Osteoblast (primary cell): Measurements from ENCODE around the gene ACAA2. TPM values are rescaled to one million over a fixed set of nuclear protein-coding genes. Genes with fewer than 3 reads are reported as not detected.

Source experiments
- DNase-seq: peaks from one replicate; pipeline ENCODE4 v3.0.0; 2011; ENCODE audit warnings: low spot score, mixed read lengths; ENCODE audit not compliant: insufficient read length; ENCODE audit errors: missing footprints
- H2AFZ ChIP-seq: 2 replicates; pipeline ENCODE4 v1.6.0; 2011; ENCODE audit warnings: mild to moderate bottlenecking, low read length
- H3K27ac ChIP-seq: 2 replicates; pipeline ENCODE4 v1.5.1; 2011; ENCODE audit warnings: mild to moderate bottlenecking, low read depth, low read length, moderate library complexity
- H3K27me3 ChIP-seq: 2 replicates; pipeline ENCODE4 v1.6.0; 2012; ENCODE audit warnings: mild to moderate bottlenecking, control low read depth, inconsistent platforms, low read length, moderate library complexity; ENCODE audit not compliant: insufficient read depth
- H3K36me3 ChIP-seq: 2 replicates; pipeline ENCODE4 v1.5.1; 2011; ENCODE audit warnings: mild to moderate bottlenecking, low read length, control low read depth, moderate library complexity; ENCODE audit not compliant: insufficient read depth
- H3K4me1 ChIP-seq: 2 replicates; pipeline ENCODE4 v1.5.1; 2011; ENCODE audit warnings: mild to moderate bottlenecking, low read length, control low read depth, moderate library complexity; ENCODE audit not compliant: insufficient read depth
- H3K4me2 ChIP-seq: 2 replicates; pipeline ENCODE4 v1.6.0; 2011; ENCODE audit warnings: mild to moderate bottlenecking, low read length; ENCODE audit not compliant: insufficient read depth
- H3K4me3 ChIP-seq: fragments of 200-600 bp; sonication (generic); 3 replicates; pipeline ENCODE4 v1.5.1; 2012; ENCODE audit warnings: mild to moderate bottlenecking, low read length, inconsistent platforms; ENCODE audit not compliant: insufficient read depth
- H3K79me2 ChIP-seq: 2 replicates; pipeline ENCODE4 v1.6.0; 2012; ENCODE audit warnings: mild to moderate bottlenecking, low read length, control low read depth, inconsistent platforms; ENCODE audit not compliant: insufficient read depth
- H3K9me3 ChIP-seq: 2 replicates; pipeline ENCODE4 v1.5.1; 2011; ENCODE audit warnings: low read depth, low read length, control low read depth
- H4K20me1 ChIP-seq: 2 replicates; pipeline ENCODE4 v1.6.0; 2012; ENCODE audit warnings: mild to moderate bottlenecking, low read length, control low read depth; ENCODE audit not compliant: insufficient read depth
- CTCF ChIP-seq: IDR thresholded peaks from 2 replicates; pipeline ENCODE4 v1.5.1; 2011; ENCODE audit warnings: mild to moderate bottlenecking, low read depth, low read length, moderate library complexity; ENCODE audit errors: extremely low read depth
- small RNA-seq: library from RNA; depleted of rRNA; stranded (forward); fragments of <200 nt; gene quantifications from one replicate; pipeline ENCODE3, GENCODE V24; 2012
- total RNA-seq: library from RNA; depleted of rRNA; stranded (reverse); fragments of >200 nt; gene quantifications from 2 replicates; pipeline ENCODE4 v1.2.3, GENCODE V29; 2012

ACAA2 gene
- total RNA-seq, 1 donor, result 52.8 TPM

DNA sequence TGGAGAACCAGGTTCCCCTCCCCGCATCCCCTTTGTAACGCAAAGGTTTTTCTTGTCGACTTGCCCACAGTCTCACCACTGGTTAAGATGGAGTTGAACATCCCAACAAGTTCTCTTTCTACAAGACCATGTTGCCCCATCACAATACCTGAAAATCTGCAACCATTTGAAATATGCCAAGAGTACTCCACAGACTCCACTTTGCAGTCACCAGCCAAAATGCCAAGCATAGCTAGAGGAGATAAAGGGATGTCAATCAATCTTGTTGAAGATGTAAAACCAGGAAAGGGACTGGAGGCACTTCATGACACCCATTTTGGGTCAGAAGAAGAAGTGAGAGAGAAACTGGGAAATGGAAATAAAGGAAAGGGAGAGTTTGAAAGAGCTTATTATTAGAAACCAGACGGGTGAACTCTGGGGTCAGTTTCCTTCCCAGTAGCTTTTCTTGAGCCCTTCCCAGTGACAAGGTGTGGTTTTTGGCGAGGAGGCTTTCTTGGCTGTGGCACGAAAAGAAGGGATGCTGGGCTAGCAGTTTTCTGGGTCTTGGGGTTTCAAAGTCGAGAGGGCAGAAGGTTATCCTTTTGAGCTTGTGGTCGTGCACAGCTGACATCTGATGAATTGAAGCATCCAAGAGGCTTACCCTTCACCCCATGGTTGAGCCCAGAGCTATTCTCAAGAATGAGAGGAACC lies 79.3 kb downstream of the ACAA2 start:
- H3K4me3 ChIP-seq, result no peak overlapping the region
- no peaks in the 10 kb centered on the region for H4K20me1 ChIP-seq
- DNase-seq, result no peak
- peaks cover 17% of the 10 kb centered on the region for H3K27me3 ChIP-seq
- no peak overlapping the region for H3K4me2 ChIP-seq
- no peak overlapping the region for H3K27ac ChIP-seq
- no peak for TF ChIP-seq CTCF
- no peaks in the 10 kb centered on the region for H3K9me3 ChIP-seq
- no peaks in the 10 kb centered on the region for H3K79me2 ChIP-seq
- peaks cover 17% of the 10 kb centered on the region for H3K4me1 ChIP-seq
- no peak overlapping the region for H2AFZ ChIP-seq
- H3K36me3 ChIP-seq, result no peaks in the 10 kb centered on the region

DNA sequence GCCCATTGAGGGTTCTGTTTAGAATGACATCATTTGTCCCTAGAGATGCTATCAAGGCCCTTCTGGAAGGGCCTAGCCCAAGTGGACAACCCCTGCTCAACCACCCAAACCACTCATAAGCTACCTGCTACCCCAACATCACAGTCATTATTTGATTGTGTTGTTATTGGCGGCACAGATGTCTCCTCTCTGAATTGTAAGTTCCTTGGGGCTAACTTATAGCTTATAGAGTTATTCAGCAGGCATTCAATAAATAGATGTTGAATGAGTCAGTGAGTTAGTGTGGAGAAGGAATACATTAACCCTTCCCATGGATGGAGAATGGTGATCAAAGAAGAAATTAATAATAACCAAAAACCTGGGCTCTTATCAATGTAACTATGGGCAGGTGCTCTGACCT lies 80.0 kb downstream of the ACAA2 start:
- no peak for TF ChIP-seq CTCF
- peak; percentile 80 for DNase-seq
- Histone ChIP-seq H3K4me3 (no peak overlapping the region), H3K4me1 (peaks cover 17% of the 10 kb centered on the region), H3K4me2 (no peak overlapping the region), H4K20me1 (no peaks in the 10 kb centered on the region), H3K79me2 (no peaks in the 10 kb centered on the region), H3K9me3 (no peaks in the 10 kb centered on the region), H2AFZ (no peak overlapping the region), H3K27ac (no peak overlapping the region), H3K27me3 (peaks cover 17% of the 10 kb centered on the region), H3K36me3 (no peaks in the 10 kb centered on the region)

Small RNAs within 50 kb of the gene (small RNA-seq; reads per million reads assigned to genes)
- not detected for gene RF00283
- not detected for gene SCARNA17
